GM10847 (cell line): ENCODE results near the gene RFWD3.

Source experiments
- POLR2A ChIP-seq: IDR thresholded peaks from 2 replicates; pipeline ENCODE4 v1.6.1; 2011; ENCODE audit not compliant: insufficient read length; ENCODE audit errors: extremely low read depth

RFWD3 gene

DNA sequence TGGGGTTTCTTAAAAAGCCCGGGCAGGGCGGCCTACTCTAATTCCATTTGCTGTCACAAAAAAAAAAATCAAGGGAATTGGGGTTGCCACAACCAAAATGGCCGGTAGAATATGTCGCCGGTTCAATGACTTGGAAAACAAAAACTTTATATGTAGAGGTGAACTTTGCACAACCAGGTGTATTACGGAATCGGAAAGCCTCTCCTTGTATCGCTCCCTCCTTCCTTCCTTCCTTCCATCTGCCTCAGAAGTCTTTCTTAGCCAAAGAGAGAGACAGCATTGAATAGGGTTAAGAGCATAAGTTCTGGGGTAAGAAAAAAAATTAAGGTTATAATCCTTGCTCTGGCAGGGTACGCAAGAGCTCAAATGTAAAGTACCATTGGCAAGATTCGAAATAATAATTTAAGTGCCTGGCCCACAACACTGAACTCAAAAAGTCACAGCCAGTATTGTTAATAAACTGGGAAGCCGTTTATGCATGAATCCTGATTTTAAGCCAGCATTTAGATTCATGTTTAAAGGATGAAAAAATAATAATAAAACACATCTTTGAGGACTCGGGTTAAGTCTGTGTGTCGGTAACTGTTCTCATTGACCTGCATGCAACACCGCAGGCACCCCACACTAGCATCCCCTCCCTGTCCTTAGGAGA lies 59.2 kb downstream of the RFWD3 start:
- no peak for TF ChIP-seq POLR2A

DNA sequence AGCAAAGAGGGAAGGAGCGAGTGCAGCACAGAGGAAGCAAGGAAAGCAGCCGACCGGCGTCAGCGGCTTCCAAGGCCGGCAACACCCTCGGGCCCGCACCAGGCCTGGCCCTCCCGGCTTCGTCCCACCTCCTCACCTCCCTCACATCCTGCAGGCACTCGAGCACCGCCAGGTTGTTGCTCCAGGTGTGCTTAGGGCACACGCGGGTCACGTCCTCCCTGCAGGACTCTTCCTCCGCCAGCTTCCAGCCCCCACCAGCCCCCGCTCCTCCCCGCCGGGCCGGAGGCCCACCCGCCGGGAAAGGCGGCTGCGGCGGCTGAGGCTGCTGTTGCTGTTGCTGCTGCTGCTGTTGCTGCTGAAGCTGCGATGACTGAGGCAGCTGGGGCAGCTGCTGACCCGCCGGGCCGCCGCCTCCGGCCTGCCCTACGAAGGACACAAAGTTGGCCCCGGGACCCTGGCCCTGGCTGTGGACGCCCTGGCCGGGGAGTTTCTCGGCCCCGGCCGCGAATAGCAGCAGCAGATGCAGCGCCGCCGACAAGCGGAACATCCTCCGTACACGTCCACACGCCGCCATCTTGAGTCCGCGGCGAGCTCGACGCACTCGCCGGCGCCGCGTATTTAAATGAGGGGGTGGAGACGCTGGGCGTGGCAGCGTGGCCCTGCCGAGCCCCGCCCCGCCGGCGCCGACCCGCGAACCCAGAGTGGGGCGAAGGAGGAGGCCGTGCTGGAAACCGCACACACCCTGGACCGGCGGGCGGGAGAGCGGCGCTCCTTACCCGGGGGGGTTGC lies 60.0 kb downstream of the RFWD3 start, which contains the start of gene GLG1:
Gene GLG1 (minus strand): TSS at position 594 of the 789 bp plus-strand sequence. CDS start 20 bp downstream, at position 574.
- TF ChIP-seq POLR2A: peak; percentile 97

- TF ChIP-seq POLR2A: no peak
Measured at GRCh38 chr16:74605746-74606520, 60.7 kb downstream of the RFWD3 start.

GRCh38 chr16:74605332-74605731 lies 61.3 kb downstream of the RFWD3 start:
- no peak for TF ChIP-seq POLR2A

DNA sequence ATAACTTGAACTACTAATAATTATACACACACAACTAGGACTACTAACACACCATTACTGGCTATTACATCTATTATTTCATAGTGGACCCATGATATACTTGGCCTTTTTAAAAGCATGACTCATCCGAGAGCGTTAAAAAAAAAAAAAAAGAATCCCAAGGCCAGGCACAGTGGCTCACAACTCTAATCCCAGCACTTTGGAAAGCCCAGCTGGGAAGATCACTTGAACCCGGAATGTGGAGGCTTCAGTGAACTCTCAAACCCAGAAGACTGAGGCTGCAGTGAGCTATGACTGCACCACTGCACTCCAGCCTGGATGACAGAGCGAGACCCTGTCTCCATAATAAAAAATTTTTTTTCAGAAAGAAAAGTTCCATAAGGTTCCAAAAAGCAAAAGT lies 62.8 kb downstream of the RFWD3 start:
- TF ChIP-seq POLR2A: no peak

DNA sequence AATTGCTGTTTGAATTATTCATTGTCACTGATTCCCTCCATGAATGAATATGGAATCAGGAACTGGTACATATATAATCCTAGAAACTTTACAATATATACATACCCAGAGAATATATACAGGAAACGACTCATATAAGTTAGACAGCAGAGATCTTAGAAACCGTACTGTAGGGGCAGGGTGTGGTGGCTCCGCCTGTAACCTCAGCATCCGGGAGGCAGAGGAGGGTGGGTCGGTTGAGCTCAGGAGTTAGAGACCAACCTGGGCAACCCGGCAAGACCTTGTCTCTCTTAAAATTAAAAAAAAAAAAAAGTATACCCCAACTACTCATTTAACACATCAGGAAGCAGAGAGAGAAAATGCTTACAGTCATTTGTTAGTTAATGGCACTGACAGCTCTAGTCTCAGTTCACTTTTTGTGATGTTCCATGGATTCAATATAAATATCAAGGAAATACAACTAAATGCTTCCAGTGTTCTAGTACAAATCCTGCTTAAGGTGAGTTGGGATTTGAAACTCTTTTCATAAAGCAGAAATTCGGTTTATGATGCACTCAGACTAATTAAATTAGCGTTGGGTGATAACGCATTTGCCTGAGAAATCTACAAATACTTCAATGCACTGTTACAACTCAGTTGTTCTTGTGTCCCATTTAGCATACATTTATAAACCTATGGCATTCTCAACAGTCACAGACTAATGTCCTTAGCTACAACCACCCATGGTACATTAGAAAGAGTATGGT lies 65.4 kb downstream of the RFWD3 start:
- TF ChIP-seq POLR2A: no peak

DNA sequence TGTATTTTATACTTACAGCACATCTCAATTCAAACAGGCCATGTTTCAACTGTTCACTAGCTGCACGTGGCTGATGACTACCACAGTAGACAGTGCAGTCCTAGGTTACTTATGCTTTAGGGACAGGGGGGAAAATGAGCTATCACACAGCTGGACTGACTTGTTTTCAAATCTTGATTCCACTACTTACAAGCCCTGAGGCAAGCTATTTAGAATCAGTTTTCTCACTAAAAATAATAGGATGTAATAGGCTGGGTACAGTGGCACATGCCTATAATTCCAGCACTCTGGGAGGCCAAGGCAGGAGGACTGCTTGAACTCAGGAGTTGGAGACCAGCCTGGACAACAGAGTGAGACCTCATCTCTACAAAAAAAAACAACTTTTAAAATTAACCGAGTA lies 70.1 kb downstream of the RFWD3 start:
- TF ChIP-seq POLR2A: no peak

GRCh38 chr16:74592847-74593246 lies 73.8 kb downstream of the RFWD3 start:
- no peak for TF ChIP-seq POLR2A

GRCh38 chr16:74591876-74592650 lies 74.6 kb downstream of the RFWD3 start:
- TF ChIP-seq POLR2A: no peak

DNA sequence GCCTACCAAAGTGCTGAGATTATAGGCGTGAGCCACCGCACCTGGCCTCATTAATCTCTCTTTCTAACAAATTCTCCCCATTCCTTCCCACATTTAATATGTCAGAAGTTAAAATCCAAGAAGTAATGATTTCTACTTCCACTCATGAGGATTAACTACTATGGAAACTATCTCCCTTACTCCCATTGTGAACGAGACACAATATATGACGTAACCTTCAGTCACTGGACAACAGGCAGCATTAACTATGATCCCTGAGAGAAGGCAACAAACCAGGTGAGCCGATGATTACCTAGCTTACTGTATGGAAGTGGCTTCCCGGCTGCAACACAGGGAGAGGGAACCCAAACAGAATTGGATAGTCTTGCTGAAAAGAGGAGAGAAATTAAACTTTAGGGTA lies 79.7 kb downstream of the RFWD3 start:
- TF ChIP-seq POLR2A: no peak

- no peak for TF ChIP-seq POLR2A
Measured at GRCh38 chr16:74585846-74586443, 80.7 kb downstream of the RFWD3 start.

DNA sequence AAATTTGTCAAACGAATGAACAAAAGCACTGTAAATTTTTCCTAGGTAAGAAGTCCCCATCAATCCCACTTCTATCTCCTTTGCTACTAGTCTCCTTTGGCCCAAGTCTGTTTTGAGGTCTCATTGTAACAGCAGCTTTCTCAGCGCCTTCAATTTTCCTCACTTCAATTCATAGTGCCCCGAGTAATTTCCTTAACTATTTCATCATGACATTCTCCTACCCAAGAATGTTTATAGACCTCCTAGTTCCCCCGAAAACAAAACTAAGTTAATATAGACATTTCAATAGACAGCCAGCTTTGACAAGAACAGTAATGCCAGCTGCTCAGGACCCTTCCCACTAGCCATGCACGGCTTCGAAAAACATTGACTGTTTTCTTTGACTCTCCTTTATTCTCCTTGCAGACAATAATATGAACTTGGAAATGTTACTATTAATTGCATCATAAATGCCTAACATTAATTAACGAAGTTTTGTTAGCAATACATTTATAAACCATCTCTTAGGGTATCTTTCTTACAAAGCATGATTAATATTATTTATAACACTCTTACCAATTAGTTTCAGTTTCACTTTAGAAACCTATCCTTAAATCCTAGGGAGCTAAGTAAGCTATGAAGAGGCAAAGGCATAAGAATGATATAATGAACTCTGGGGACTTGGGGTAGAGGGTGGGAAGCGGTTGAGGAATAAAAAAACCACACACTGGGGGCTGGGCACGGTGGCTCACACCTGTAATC lies 82.6 kb downstream of the RFWD3 start:
- TF ChIP-seq POLR2A: no peak

DNA sequence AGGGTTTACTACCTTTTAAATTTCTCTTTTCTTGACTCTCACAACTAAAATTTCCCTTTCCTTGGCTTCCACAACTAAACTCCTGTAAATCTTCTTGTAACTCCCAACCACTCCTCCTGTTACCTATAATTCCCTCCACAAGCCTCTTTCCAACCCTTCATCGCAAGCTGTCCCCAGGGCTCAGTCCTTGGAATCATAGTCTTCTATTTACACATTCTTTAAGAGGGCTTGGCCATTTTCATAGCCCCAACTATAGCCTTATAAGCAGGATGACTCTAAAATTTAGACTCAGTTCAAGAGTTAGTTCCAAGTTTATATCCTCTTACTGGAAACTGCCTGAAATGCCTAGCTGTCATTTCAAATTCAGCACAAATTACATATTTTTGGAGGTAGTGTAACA lies 83.7 kb downstream of the RFWD3 start:
- TF ChIP-seq POLR2A: no peak

- no peak for TF ChIP-seq POLR2A
Measured at GRCh38 chr16:74580833-74581232, 85.8 kb downstream of the RFWD3 start.

- TF ChIP-seq POLR2A: no peak
Measured at GRCh38 chr16:74578838-74579237, 87.8 kb downstream of the RFWD3 start.
